ENCODE measurements around the gene HOOK2. TPM values are rescaled to one million over a fixed set of nuclear protein-coding genes. Genes with fewer than 3 reads are reported as not detected.

The HOOK2 gene
- total and polyA plus RNA-seq, 9 of the 15 experiments (the other 6 are each of a cell fraction or from before 2014, with no cell fraction given), result 1.3 to 17.2 (median 9.9) TPM

DNA sequence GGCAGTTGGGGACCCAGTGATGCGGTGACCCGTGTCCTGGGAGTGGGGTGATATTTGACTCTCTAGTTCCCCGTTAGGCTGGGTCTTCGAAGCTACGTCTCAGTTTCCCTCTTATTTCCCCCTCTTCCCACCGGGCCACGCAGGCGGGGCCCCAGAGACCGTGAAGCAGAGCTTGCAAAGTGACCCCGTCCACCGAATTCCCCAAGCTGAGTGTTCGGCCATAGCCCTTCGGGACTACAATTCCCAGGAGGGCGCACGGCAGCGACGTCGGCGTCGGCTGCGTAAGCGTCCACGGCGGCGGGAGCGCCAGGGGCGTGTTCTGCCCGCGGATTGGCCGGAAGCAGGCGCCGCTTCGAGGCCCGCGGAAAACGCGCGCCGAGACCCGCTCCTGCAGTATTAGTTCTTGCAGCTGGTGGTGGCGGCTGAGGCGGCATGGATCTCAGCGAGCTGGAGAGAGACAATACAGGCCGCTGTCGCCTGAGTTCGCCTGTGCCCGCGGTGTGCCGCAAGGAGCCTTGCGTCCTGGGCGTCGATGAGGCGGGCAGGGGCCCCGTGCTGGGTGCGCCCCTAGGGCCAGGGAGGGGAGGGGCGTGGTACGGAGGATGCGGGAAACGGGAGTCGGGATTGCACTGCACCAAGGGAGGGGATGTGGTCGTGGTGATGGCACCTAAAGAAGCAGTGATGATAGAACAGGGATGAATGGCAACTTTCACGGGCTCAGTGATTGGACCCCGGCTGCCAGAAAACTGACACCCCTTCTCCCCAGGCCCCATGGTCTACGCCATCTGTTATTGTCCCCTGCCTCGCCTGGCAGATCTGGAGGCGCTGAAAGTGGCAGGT, 31.1 kb upstream of the HOOK2 start, which contains the start of gene RNASEH2A (continued):
- no peak for TF ChIP-seq PPARD (CRISPR knock-in tag; IDR thresholded peaks at IDR 0.05)
- TF ChIP-seq KAT7 (CRISPR knock-in tag; IDR thresholded peaks at IDR 0.05; ENCODE audit: borderline replicate concordance), result peak; percentile 88
- peak; percentile 92 for TF ChIP-seq CTBP1 (IDR thresholded peaks at IDR 0.05; ENCODE audit: borderline replicate concordance)
- TF ChIP-seq HOMEZ (CRISPR knock-in tag; IDR thresholded peaks at IDR 0.05), result no peak
- no peak for TF ChIP-seq SLC30A9 (CRISPR knock-in tag; IDR thresholded peaks at IDR 0.05)
- peak; percentile 100 for TF ChIP-seq GMEB1 (CRISPR knock-in tag; IDR thresholded peaks at IDR 0.05)
- 0 out of 2 replicates have a peak, but pooled peaks have one; percentile 56 for TF ChIP-seq KLF13 (tag; IDR thresholded peaks at IDR 0.05; ENCODE audit: borderline replicate concordance, low read depth)
- TF ChIP-seq ZNF23 (CRISPR knock-in tag; IDR thresholded peaks at IDR 0.05), result no peak
- TF ChIP-seq SREBF1 (IDR thresholded peaks at IDR 0.05; ENCODE audit: borderline replicate concordance, low read depth, low read length), result peak; percentile 73; the same call in 1 of the 2 replicates
- TF ChIP-seq ZNF77 (CRISPR knock-in tag; IDR thresholded peaks at IDR 0.05), result no peak
- TF ChIP-seq SMAD4 (CRISPR knock-in tag; conservative IDR thresholded peaks at IDR 0.05), result 0 out of 2 replicates have a peak, but pooled peaks have one; percentile 42
- TF ChIP-seq NFE2 (IDR thresholded peaks at IDR 0.05; ENCODE audit: low read depth), result 0 out of 2 replicates have a peak, but pooled peaks have one; percentile 1
- no peak for TF ChIP-seq ZNF174 (CRISPR knock-in tag; IDR thresholded peaks at IDR 0.05)
- no peak for TF ChIP-seq SP2 (IDR thresholded peaks at IDR 0.05; ENCODE audit: extremely low read depth, low read depth, low read length, poor library complexity, severe bottlenecking)
- TF ChIP-seq, protein P1, sequence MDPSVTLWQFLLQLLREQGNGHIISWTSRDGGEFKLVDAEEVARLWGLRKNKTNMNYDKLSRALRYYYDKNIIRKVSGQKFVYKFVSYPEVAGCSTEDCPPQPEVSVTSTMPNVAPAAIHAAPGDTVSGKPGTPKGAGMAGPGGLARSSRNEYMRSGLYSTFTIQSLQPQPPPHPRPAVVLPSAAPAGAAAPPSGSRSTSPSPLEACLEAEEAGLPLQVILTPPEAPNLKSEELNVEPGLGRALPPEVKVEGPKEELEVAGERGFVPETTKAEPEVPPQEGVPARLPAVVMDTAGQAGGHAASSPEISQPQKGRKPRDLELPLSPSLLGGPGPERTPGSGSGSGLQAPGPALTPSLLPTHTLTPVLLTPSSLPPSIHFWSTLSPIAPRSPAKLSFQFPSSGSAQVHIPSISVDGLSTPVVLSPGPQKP (CRISPR knock-in tag; IDR thresholded peaks at IDR 0.05), result no peak
- no peak for TF ChIP-seq BRD4 (IDR thresholded peaks at IDR 0.05)
- TF ChIP-seq HDAC8 (tag; IDR thresholded peaks at IDR 0.05), result no peak
- no peak for TF ChIP-seq WHSC1 (IDR thresholded peaks at IDR 0.05; ENCODE audit: low read length)
- 0 out of 2 replicates have a peak, but pooled peaks have one; percentile 53 for TF ChIP-seq NBN (IDR thresholded peaks at IDR 0.05; ENCODE audit: low read depth)
- TF ChIP-seq ZBTB17 (CRISPR knock-in tag; IDR thresholded peaks at IDR 0.05), result 0 out of 2 replicates have a peak, but pooled peaks have one; percentile 26
- TF ChIP-seq SIRT6 (IDR thresholded peaks at IDR 0.05; ENCODE audit: low read depth, low read length), result no peak
- TF ChIP-seq ZNF589 (CRISPR knock-in tag; IDR thresholded peaks at IDR 0.05; ENCODE audit: low read depth), result peak; percentile 12; the same call in 1 of the 2 replicates
- 0 out of 2 replicates have a peak, but pooled peaks have one; percentile 53 for TF ChIP-seq KDM2B (CRISPR knock-in tag; IDR thresholded peaks at IDR 0.05)
